22Rv1 (cell line): ENCODE results near the gene JMJD7.

Experiments
- CTCF ChIP-seq: fragments of 450-650 bp; IDR thresholded peaks from 2 replicates; pipeline ENCODE4 v1.5.1; 2017; ENCODE audit warnings: mild to moderate bottlenecking
- ZFX ChIP-seq: fragments of 450-650 bp; IDR thresholded peaks from 2 replicates; pipeline ENCODE4 v1.6.1; 2017; ENCODE audit warnings: antibody characterized with exemption, borderline replicate concordance

GRCh38 chr15:41872166-41872747 lies 44.4 kb downstream of the JMJD7 start:
- no peak for TF ChIP-seq CTCF
- TF ChIP-seq ZFX, result no peak
